Natural killer cell (primary cell): Measurements from ENCODE around the gene TRAPPC5. TPM values are rescaled to one million over a fixed set of nuclear protein-coding genes. Genes with fewer than 3 reads are reported as not detected.

Experiments used
- ATAC-seq, 3 donors: fragments of 150-1000 bp in 2 of 3; fragments of 200-7000 bp in 1 of 3; cut with Tn5 transposase; 1 replicate in 1 of 3; 2 replicates in 2 of 3; pipeline ENCODE4 v1.10.0; 2021; ENCODE audit warnings: mild to moderate bottlenecking in 2 of 3, moderate library complexity in 2 of 3
- DNase-seq, 2 donors: peaks; one replicate each; pipeline versions ENCODE4 v3.0.0 to v3.0.0-alpha.2; 2013 to 2021; ENCODE audit warnings: mixed read lengths in 1 of 2
- H3K27ac ChIP-seq: one replicate; pipeline ENCODE4 v1.5.1; 2013; ENCODE audit warnings: mild to moderate bottlenecking, low read length
- H3K27me3 ChIP-seq: one replicate; pipeline ENCODE4 v1.6.1; 2013; ENCODE audit warnings: low read length; ENCODE audit not compliant: control insufficient read depth, insufficient read depth
- H3K36me3 ChIP-seq: one replicate; pipeline ENCODE4 v1.6.1; 2013; ENCODE audit warnings: low read length; ENCODE audit not compliant: control insufficient read depth, insufficient read depth
- H3K4me1 ChIP-seq: one replicate; pipeline ENCODE4 v1.6.1; 2013; ENCODE audit warnings: low read length; ENCODE audit not compliant: control insufficient read depth, insufficient read depth
- H3K4me3 ChIP-seq: one replicate; pipeline ENCODE4 v1.5.1; 2013; ENCODE audit warnings: low read length
- H3K9me3 ChIP-seq: one replicate; pipeline ENCODE4 v1.6.1; 2013; ENCODE audit warnings: low read length; ENCODE audit not compliant: control insufficient read depth, insufficient read depth
- H3K27ac Mint-ChIP-seq, 2 donors: one replicate each; pipeline ENCODE4 v1.8.0; 2022; ENCODE audit warnings: mild to moderate bottlenecking in 2 of 2, mixed read lengths in 2 of 2, moderate library complexity in 1 of 2
- H3K27me3 Mint-ChIP-seq, 2 donors: one replicate each; pipeline ENCODE4 v1.8.0; 2022; ENCODE audit warnings: low read depth in 2 of 2, mixed read lengths in 2 of 2
- H3K36me3 Mint-ChIP-seq: one replicate; pipeline ENCODE4 v1.8.0; 2022; ENCODE audit warnings: mixed read lengths
- H3K4me1 Mint-ChIP-seq, 2 donors: one replicate each; pipeline ENCODE4 v1.8.0; 2022; ENCODE audit warnings: mixed read lengths in 2 of 2
- H3K4me3 Mint-ChIP-seq: one replicate; pipeline ENCODE4 v1.8.0; 2022; ENCODE audit warnings: mild to moderate bottlenecking, moderate library complexity, mixed read lengths
- H3K9me3 Mint-ChIP-seq, 2 donors: one replicate each; pipeline ENCODE4 v1.8.0; 2022; ENCODE audit warnings: mixed read lengths in 2 of 2
- CTCF ChIP-seq: fragments of 200-600 bp; IDR thresholded peaks from one replicate; pipeline ENCODE4 v1.8.0; 2022; ENCODE audit warnings: antibody characterized with exemption
- whole genome bisulfite sequencing: methylation state at CpG from one replicate; pipeline ENCODE4 v1.1.7; 2013; ENCODE audit warnings: missing lambda C conversion rate; ENCODE audit not compliant: insufficient coverage; 5-methylcytosine and 5-hydroxymethylcytosine counted together
- intact Hi-C: fragments of 100-400 bp; cut with micrococcal nuclease; formaldehyde crosslinking; loops from one replicate; pipeline ENCODE4 v1.14.2; 2022
- total RNA-seq, 4 donors: library from RNA; stranded (reverse); fragments of 120-200 nt in 1 of 4; gene quantifications; one replicate each; pipeline versions ENCODE4 v1.2.3 to v1.2.4, GENCODE V29; 2013 to 2022

The TRAPPC5 gene
- total RNA-seq, 3 donors from 2014 or later (not counting 1 experiment from before 2014, with no cell fraction given): 53.8 to 58.8 (median 54.2) TPM

- peak; percentile 65 to 92 for DNase-seq
- WGBS: 7% methylated on average over 43 of the region's 43 CpGs
- no peaks in the 10 kb centered on the region for H3K27me3 ChIP-seq
- H3K4me1 ChIP-seq: peaks cover 44% of the 10 kb centered on the region
- Mint-ChIP-seq H3K27ac (peak overlapping the region; percentile 69 to 94), H3K27me3 (peaks cover 13 to 17% of the 10 kb centered on the region in 2 donors), H3K36me3 (no peaks in the 10 kb centered on the region), H3K9me3 (no peaks in the 10 kb centered on the region), H3K4me3 (peak overlapping the region; percentile 91), H3K4me1 (peaks cover 13 to 47% of the 10 kb centered on the region in 2 donors)
- H3K27ac ChIP-seq: peak overlapping the region; percentile 70
- peak overlapping the region; percentile 100 for H3K4me3 ChIP-seq
- ATAC-seq: peak; percentile 68 to 76 (median 70)
- peak; percentile 43 for TF ChIP-seq CTCF
- intact Hi-C loops: loop anchor here (1.0 to 10.0 kb wide), 4 partner anchors 9 to 113 kb away; partner anchors contain the start of genes PCP2 and STXBP2
- peaks cover 13% of the 10 kb centered on the region for H3K36me3 ChIP-seq
- H3K9me3 ChIP-seq: no peaks in the 10 kb centered on the region
These were observed 924 bp downstream of the TRAPPC5 start for GRCh38 chr19:7681340-7682174.

- TF ChIP-seq CTCF: no peak
- peak overlapping the region; percentile 69 to 94 for H3K27ac Mint-ChIP-seq
- Histone ChIP-seq H3K9me3 (no peaks in the 10 kb centered on the region), H3K36me3 (peaks cover 13% of the 10 kb centered on the region), H3K4me1 (peaks cover 37% of the 10 kb centered on the region), H3K4me3 (peak overlapping the region; percentile 100), H3K27ac (peak overlapping the region; percentile 70), H3K27me3 (no peaks in the 10 kb centered on the region)
- H3K36me3 Mint-ChIP-seq: no peaks in the 10 kb centered on the region
- peaks cover 12% of the 10 kb centered on the region in 2 donors for H3K27me3 Mint-ChIP-seq
- H3K4me3 Mint-ChIP-seq: peak overlapping the region; percentile 91
- H3K4me1 Mint-ChIP-seq: peaks cover 13 to 43% of the 10 kb centered on the region in 2 donors
- 93% methylated on average over 74 of the region's 74 CpGs for WGBS
- ATAC-seq (no peak), DNase-seq (no peak)
- no peaks in the 10 kb centered on the region for H3K9me3 Mint-ChIP-seq
- intact Hi-C loops: loop anchor here (10.0 kb wide), 1 partner anchor 48 kb away; the partner anchor contains the start of genes PCP2 and STXBP2
These were observed 1.7 kb downstream of the TRAPPC5 start for GRCh38 chr19:7682175-7682855.

DNA sequence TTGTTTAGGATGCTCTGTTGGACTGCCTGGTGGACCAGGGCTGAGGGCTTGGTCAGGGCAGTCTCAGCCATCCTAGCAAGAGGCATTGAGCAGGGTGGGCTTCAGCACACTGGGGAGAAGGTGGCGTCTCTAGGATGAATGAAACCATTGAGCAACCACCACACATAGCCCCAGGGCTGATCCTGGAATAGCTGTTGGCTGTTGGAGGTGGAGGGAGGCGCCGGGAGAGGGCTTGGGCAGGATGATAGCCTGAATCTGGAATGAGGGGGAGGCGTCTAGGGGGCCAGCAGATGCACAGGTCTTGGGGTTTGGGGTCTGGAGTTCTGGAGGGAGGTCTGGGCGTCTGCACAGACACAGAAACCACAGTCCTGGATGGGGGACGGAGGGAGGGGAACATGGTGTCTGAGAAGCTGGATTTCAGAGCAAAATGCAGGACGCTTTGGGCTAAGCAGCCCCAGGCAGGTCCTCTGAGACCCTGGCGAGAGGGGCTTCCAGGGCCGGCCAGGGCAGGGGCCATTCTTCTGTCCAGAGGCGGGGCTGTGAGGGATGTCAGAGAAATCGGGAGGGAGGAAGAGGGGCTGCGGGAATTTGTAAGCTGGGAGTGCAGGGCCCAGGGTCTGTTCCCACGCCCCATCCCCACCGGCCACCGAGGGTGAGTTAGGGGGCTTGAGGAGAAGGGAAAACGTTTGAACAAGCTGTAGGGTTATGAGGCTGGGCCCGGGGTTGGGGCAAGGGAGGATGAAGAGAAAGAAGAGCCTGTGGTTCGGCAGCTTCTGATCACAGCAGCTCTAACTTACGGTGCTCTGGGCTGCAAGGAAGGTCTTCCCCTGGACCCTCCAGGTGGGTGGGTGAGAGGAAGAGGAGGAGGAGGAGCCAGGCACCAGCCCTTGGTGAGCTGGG, 5.2 kb downstream of the TRAPPC5 start:
- Mint-ChIP-seq H3K4me1 (peaks cover 13 to 31% of the 10 kb centered on the region in 2 donors), H3K36me3 (no peaks in the 10 kb centered on the region), H3K4me3 (no peak overlapping the region), H3K27ac (no peak overlapping the region), H3K27me3 (no peaks in the 10 kb centered on the region), H3K9me3 (no peaks in the 10 kb centered on the region)
- no peak for DNase-seq
- intact Hi-C loops: loop anchor here (10.0 kb wide), 1 partner anchor 51 kb away; the partner anchor contains the start of genes PCP2 and STXBP2
- no peak for TF ChIP-seq CTCF
- Histone ChIP-seq H3K27ac (no peak overlapping the region), H3K36me3 (peaks cover 13% of the 10 kb centered on the region), H3K4me3 (no peak overlapping the region), H3K4me1 (peaks cover 34% of the 10 kb centered on the region), H3K9me3 (peaks cover 12% of the 10 kb centered on the region), H3K27me3 (no peaks in the 10 kb centered on the region)
- ATAC-seq: no peak
- WGBS: 90% methylated on average over 18 of the region's 19 CpGs
